HCT116 (cell line): ENCODE measurements around the gene IST1. TPM values are rescaled to one million over a fixed set of nuclear protein-coding genes. Genes with fewer than 3 reads are reported as not detected.

Experiments used
- ATAC-seq: fragments of 200-7000 bp; cut with Tn5 transposase; 2 replicates; pipeline ENCODE4 v1.9.1; 2020; ENCODE audit warnings: mild to moderate bottlenecking, moderate library complexity
- BruUV-seq: library from RNA; stranded (reverse); fragments of 400-500 nt; replicated peaks from 2 replicates; lab custom pipeline; 2021; lab: Mats Ljungman, UMichigan
- CTCF ChIA-PET: fragments of 300-600 bp; sonication (Branson Sonifier 250); formaldehyde crosslinking; loops from one replicate; lab custom pipeline; 2021; ENCODE audit warnings: antibody characterized with exemption; lab: Charles Lee
- POLR2A ChIA-PET: fragments of 300-600, 350-600 bp; sonication (Branson Sonifier 250); formaldehyde crosslinking; loops from one replicate; lab custom pipeline; 2021; ENCODE audit warnings: antibody characterized with exemption; lab: Charles Lee
- RAD21 ChIA-PET, 2 experiments: fragments of 300-600 bp; sonication (Branson Sonifier 250); formaldehyde crosslinking; loops; one replicate each; lab custom pipeline; 2023; ENCODE audit warnings: low total read pairs in 2 of 2; ENCODE audit not compliant: uncharacterized antibody in 2 of 2, unreplicated experiment in 2 of 2, low non-redundant PET in 1 of 2; lab: Charles Lee
- DNase-seq: peaks from one replicate; pipeline ENCODE4 v3.0.0-alpha.2; 2010; ENCODE audit warnings: low read depth, low spot score
- H2AFZ ChIP-seq: fragments of 200-600 bp; shearing (Covaris generic), sonication (generic); 2 replicates; pipeline ENCODE4 v1.6.1; 2017; ENCODE audit warnings: low read depth, mixed run types, mixed read lengths, antibody characterized with exemption, low read length; ENCODE audit not compliant: poor library complexity, severe bottlenecking
- H3K27ac ChIP-seq: 2 replicates; pipeline ENCODE4 v1.5.1; 2012; ENCODE audit warnings: low read depth, low read length
- H3K27me3 ChIP-seq: fragments of 200-600 bp; sonication (generic); 2 replicates; pipeline ENCODE4 v1.6.1; 2016; ENCODE audit warnings: mixed run types, low read length, mixed read lengths; ENCODE audit not compliant: insufficient read depth
- H3K36me3 ChIP-seq, 2 experiments: fragments of 200-500 bp in 1 of 2; fragments of 200-600 bp in 1 of 2; sonication (Bioruptor generic) in 1 of 2; sonication (generic) in 1 of 2; 2 replicates each; pipeline versions ENCODE4 v1.5.1 to v1.6.1; 2014 to 2016; ENCODE audit warnings: low read length in 2 of 2, inconsistent platforms in 1 of 2, mixed read lengths in 1 of 2, mixed run types in 1 of 2; ENCODE audit not compliant: insufficient read depth in 2 of 2, control insufficient read depth in 1 of 2
- H3K4me1 ChIP-seq, 2 experiments: fragments of 200-600 bp in 1 of 2; sonication (generic) in 1 of 2; 2 replicates each; pipeline versions ENCODE4 v1.5.1 to v1.6.1; 2012 to 2017; ENCODE audit warnings: low read length in 2 of 2, inconsistent platforms in 1 of 2, mild to moderate bottlenecking in 1 of 2, mixed read lengths in 1 of 2, mixed run types in 1 of 2, moderate library complexity in 1 of 2; ENCODE audit not compliant: insufficient read depth in 2 of 2, control insufficient read depth in 1 of 2
- H3K4me2 ChIP-seq: fragments of 200-600 bp; sonication (generic); 2 replicates; pipeline ENCODE4 v1.6.1; 2017; ENCODE audit warnings: mixed run types, low read length, mixed read lengths
- H3K4me3 ChIP-seq, 2 experiments: fragments of 200-600 bp in 1 of 2; sonication (generic) in 1 of 2; replicated peaks in 1 of 2; 2 replicates each; pipeline ENCODE4 v1.5.1; 2011 to 2016; ENCODE audit warnings: low read length in 2 of 2, control low read depth in 1 of 2, low read depth in 1 of 2, mild to moderate bottlenecking in 1 of 2, mixed read lengths in 1 of 2, mixed run types in 1 of 2
- H3K79me2 ChIP-seq: fragments of 200-600 bp; sonication (generic); 2 replicates; pipeline ENCODE4 v1.6.1; 2017; ENCODE audit warnings: mild to moderate bottlenecking, mixed run types, low read length, moderate library complexity, mixed read lengths; ENCODE audit not compliant: insufficient read depth
- H3K9ac ChIP-seq: fragments of 200-600 bp; sonication (generic); 2 replicates; pipeline ENCODE4 v1.6.1; 2016; ENCODE audit warnings: low read length, mixed read lengths
- H3K9me2 ChIP-seq: fragments of 200-600 bp; sonication (generic), shearing (Covaris generic); 2 replicates; pipeline ENCODE4 v1.6.1; 2017; ENCODE audit warnings: mixed run types, mild to moderate bottlenecking, moderate library complexity; ENCODE audit not compliant: insufficient read depth
- H3K9me3 ChIP-seq, 2 experiments: fragments of 200-500 bp in 1 of 2; fragments of 200-600 bp in 1 of 2; sonication (Bioruptor generic) in 1 of 2; sonication (generic) in 1 of 2; 2 replicates each; pipeline ENCODE4 v1.6.1; 2014 to 2017; ENCODE audit warnings: low read length in 2 of 2, mixed read lengths in 2 of 2, inconsistent platforms in 1 of 2, low read depth in 1 of 2, mild to moderate bottlenecking in 1 of 2, mixed run types in 1 of 2, moderate library complexity in 1 of 2; ENCODE audit not compliant: control insufficient read depth in 1 of 2, insufficient read depth in 1 of 2
- H4K20me1 ChIP-seq: fragments of 200-600 bp; sonication (generic), shearing (Covaris generic); 2 replicates; pipeline ENCODE4 v1.6.1; 2017; ENCODE audit warnings: mixed run types, mild to moderate bottlenecking, moderate library complexity; ENCODE audit not compliant: insufficient read depth
- CEBPB ChIP-seq: IDR thresholded peaks from 2 replicates; pipeline ENCODE4 v1.6.1; 2012; ENCODE audit warnings: low read depth
- CTCF ChIP-seq, 3 experiments: fragments of 200-600 bp in 1 of 3; sonication (generic) in 1 of 3; IDR thresholded peaks in 2 of 3; conservative IDR thresholded peaks in 1 of 3; 2 replicates each; pipeline ENCODE4 v1.5.1; 2012 to 2017; ENCODE audit warnings: low read depth in 2 of 3, low read length in 2 of 3, antibody characterized with exemption in 1 of 3, borderline replicate concordance in 1 of 3, control low read depth in 1 of 3, mild to moderate bottlenecking in 1 of 3, mixed read lengths in 1 of 3, mixed run types in 1 of 3, moderate library complexity in 1 of 3; ENCODE audit not compliant: insufficient read depth in 1 of 3
- ELF1 ChIP-seq: IDR thresholded peaks from 2 replicates; pipeline ENCODE4 v1.6.1; 2012; ENCODE audit warnings: low read depth, borderline replicate concordance
- EZH2 ChIP-seq: fragments of 200-600 bp; sonication (generic); IDR thresholded peaks from 2 replicates; pipeline ENCODE4 v1.6.1; 2017; ENCODE audit warnings: antibody characterized with exemption, mixed run types
- JUND ChIP-seq: IDR thresholded peaks from 2 replicates; pipeline ENCODE4 v1.6.1; 2012
- MAX ChIP-seq: IDR thresholded peaks from 2 replicates; pipeline ENCODE4 v1.6.1; 2012
- POLR2A ChIP-seq: IDR thresholded peaks from 2 replicates; pipeline ENCODE4 v1.7.0; 2011; ENCODE audit warnings: borderline replicate concordance; ENCODE audit not compliant: insufficient read depth, insufficient read length; ENCODE audit errors: extremely low read depth
- REST ChIP-seq: IDR thresholded peaks from 2 replicates; pipeline ENCODE4 v1.6.1; 2012; ENCODE audit warnings: low read depth
- SRF ChIP-seq: IDR thresholded peaks from 2 replicates; pipeline ENCODE4 v1.6.1; 2012; ENCODE audit warnings: low read depth
- YY1 ChIP-seq: IDR thresholded peaks from 2 replicates; pipeline ENCODE4 v1.6.1; 2011; ENCODE audit warnings: low read length, low read depth, moderate library complexity, mild to moderate bottlenecking; ENCODE audit not compliant: insufficient replicate concordance; ENCODE audit errors: extremely low read depth
- intact Hi-C: fragments of 100-400 bp; cut with micrococcal nuclease; formaldehyde crosslinking; loops from 2 replicates; pipeline ENCODE4 v1.10.0; 2022
- total RNA-seq: library from RNA; stranded (reverse); gene quantifications from one replicate; pipeline ENCODE4 v1.2.1, GENCODE V29; 2021; ENCODE audit not compliant: unreplicated experiment

Gene IST1
- total RNA-seq, 1 experiment from 2014 or later, result 191 TPM

- ChIA-PET RAD21 (no interaction called here), CTCF (interaction anchor here (2.8 kb wide), 1 partner anchor 11 kb away, joined by 16 read pairs; no protein-coding TSS in a partner anchor), POLR2A (no interaction called here)
- Histone ChIP-seq H3K4me3 (no peak overlapping the region), H3K27me3 (no peaks in the 10 kb centered on the region), H4K20me1 (no peaks in the 10 kb centered on the region), H3K4me2 (no peak overlapping the region), H3K4me1 (no peaks in the 10 kb centered on the region), H3K9me3 (no peaks in the 10 kb centered on the region), H2AFZ (no peak overlapping the region), H3K27ac (no peak overlapping the region), H3K9me2 (no peaks in the 10 kb centered on the region), H3K9ac (no peak overlapping the region), H3K79me2 (no peaks in the 10 kb centered on the region), H3K36me3 (no peaks in the 10 kb centered on the region)
- BruUV-seq, result no TSS peak
- DNase-seq (no peak), ATAC-seq (no peak)
- TF ChIP-seq JUND (no peak), POLR2A (no peak), MAX (no peak), SRF (no peak), CEBPB (no peak), ELF1 (no peak), EZH2 (no peak), YY1 (no peak), CTCF (IDR thresholded peaks at IDR 0.05 in 2 of 3, conservative IDR thresholded peaks at IDR 0.05 in 1 of 3; ENCODE audit: borderline replicate concordance in 1 of 3, insufficient read depth in 1 of 3, low read depth in 2 of 3, low read length in 2 of 3) (no peak), REST (no peak)
- intact Hi-C loops, result no loop called here
These were observed 77.0 kb downstream of the IST1 start for GRCh38 chr16:71972356-71972755.
